Measurements from ENCODE around the gene MAP3K4. TPM values are rescaled to one million over a fixed set of nuclear protein-coding genes. Genes with fewer than 3 reads are reported as not detected.

Gene MAP3K4
- total and polyA plus RNA-seq, 8 donors: 7.3 to 598 (median 19.4) TPM

DNA sequence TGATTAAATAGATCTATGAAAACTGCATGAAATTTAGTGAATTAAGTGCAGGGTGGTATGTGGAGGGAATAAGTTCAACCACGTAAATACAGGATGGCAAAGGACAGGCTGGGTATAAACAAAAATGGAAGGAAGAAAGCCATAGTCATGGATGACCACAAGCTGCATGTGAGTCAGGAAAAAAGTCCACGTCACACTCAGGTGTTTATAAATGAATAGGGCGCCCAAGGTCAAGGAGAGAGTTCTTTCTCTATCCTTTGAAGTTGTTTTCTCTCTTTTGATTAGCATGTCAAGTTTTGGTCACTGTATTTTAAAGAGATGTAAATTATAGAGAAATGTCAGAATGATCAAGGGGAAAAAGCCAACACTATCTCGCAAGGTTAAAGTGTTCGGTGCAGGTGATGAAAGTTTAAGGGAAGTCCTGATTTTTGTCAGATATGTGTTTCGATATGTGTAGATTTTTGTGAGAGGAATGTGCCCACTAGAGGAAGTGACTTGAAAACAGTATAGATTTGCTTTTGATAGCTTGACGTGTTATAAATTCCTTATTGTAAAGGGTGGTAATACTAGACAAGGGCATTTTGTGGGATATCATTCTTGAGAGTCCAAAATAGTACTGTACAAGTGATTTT lies 58.7 kb downstream of the MAP3K4 start:
- no peaks in the 10 kb centered on the region for H3K27me3 ChIP-seq
- H3K9me3 ChIP-seq: no peaks in the 10 kb centered on the region
- 82 to 92% (median 87%) methylated on average over 7 of the region's 7 CpGs for WGBS, 5 donors
- peaks cover 0 to 5% (median 0%) of the 10 kb centered on the region in 4 donors for H3K4me1 ChIP-seq
- no peak overlapping the region for H3K4me3 ChIP-seq
- no peak for DNase-seq
- TF ChIP-seq POLR2AphosphoS5 (IDR thresholded peaks at IDR 0.05) (no peak), POLR2A (IDR thresholded peaks at IDR 0.05) (no peak), EP300 (IDR thresholded peaks at IDR 0.05) (no peak)
- TF ChIP-seq, protein P1, sequence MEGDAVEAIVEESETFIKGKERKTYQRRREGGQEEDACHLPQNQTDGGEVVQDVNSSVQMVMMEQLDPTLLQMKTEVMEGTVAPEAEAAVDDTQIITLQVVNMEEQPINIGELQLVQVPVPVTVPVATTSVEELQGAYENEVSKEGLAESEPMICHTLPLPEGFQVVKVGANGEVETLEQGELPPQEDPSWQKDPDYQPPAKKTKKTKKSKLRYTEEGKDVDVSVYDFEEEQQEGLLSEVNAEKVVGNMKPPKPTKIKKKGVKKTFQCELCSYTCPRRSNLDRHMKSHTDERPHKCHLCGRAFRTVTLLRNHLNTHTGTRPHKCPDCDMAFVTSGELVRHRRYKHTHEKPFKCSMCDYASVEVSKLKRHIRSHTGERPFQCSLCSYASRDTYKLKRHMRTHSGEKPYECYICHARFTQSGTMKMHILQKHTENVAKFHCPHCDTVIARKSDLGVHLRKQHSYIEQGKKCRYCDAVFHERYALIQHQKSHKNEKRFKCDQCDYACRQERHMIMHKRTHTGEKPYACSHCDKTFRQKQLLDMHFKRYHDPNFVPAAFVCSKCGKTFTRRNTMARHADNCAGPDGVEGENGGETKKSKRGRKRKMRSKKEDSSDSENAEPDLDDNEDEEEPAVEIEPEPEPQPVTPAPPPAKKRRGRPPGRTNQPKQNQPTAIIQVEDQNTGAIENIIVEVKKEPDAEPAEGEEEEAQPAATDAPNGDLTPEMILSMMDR (IDR thresholded peaks at IDR 0.05): no peak
- intact Hi-C loops (cut with DNase I; ENCODE audit: low total_unique reads): no loop called here
- peaks cover 0 to 26% (median 19%) of the 10 kb centered on the region in 4 donors for H3K36me3 ChIP-seq
- no peak overlapping the region for H3K27ac ChIP-seq

DNA sequence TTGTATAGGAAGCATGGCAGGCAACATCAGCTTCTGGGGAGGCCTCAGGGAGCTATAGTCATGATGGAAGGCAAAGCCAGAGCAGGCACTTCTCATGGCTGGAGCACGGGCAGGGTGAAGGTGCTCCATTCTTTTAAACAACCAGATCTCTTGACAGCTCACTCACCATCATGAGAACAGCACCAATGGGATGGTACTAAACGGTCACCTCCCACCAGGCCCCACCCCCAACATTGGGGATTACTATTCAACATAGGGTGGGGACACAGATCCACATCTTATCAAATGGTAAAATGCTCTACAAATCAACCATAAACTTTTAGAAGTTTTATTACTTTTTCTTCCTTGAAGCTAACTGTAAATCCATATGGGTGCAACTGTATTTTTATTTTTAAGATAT lies 61.5 kb downstream of the MAP3K4 start:
- 90 to 100% (median 100%) methylated on average over 2 of the region's 2 CpGs for WGBS, 5 donors
- no peaks in the 10 kb centered on the region for H3K9me3 ChIP-seq
- intact Hi-C loops (cut with DNase I; ENCODE audit: low total_unique reads): no loop called here
- no peak overlapping the region for H3K27ac ChIP-seq
- no peaks in the 10 kb centered on the region for H3K27me3 ChIP-seq
- peaks cover 0 to 26% (median 19%) of the 10 kb centered on the region in 4 donors for H3K36me3 ChIP-seq
- DNase-seq: no peak
- no peak for TF ChIP-seq POLR2A (IDR thresholded peaks at IDR 0.05)
- H3K4me1 ChIP-seq: peaks cover 0 to 5% (median 0%) of the 10 kb centered on the region in 4 donors
- no peak overlapping the region for H3K4me3 ChIP-seq

DNA sequence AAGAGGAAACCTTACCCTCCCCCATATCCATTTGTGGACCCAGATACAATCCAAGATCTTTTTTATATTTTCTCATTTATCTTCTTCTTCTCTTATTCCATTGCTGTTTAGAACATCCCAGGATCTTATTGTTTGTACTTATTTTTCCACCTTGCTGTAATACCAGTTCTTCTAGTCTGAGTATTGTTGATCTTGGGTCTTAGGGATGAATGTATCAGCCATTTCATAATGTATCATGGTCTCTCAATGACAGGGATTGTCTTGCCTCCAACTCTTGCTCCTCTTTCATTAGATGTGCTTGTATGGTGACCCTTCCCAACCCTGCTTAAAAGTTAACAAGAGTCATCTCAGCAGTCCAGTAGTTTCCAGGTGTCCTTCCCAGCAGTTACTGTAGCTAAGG lies 63.3 kb downstream of the MAP3K4 start:
- peaks cover 0 to 5% (median 0%) of the 10 kb centered on the region in 4 donors for H3K4me1 ChIP-seq
- no peak overlapping the region for H3K27ac ChIP-seq
- peaks cover 0 to 12% (median 5%) of the 10 kb centered on the region in 4 donors for H3K36me3 ChIP-seq
- H3K9me3 ChIP-seq: no peaks in the 10 kb centered on the region
- intact Hi-C loops (cut with DNase I; ENCODE audit: low total_unique reads): no loop called here
- H3K4me3 ChIP-seq: no peak overlapping the region
- TF ChIP-seq POLR2A (IDR thresholded peaks at IDR 0.05) (no peak), POLR2AphosphoS5 (IDR thresholded peaks at IDR 0.05) (no peak), EP300 (IDR thresholded peaks at IDR 0.05) (no peak)
- TF ChIP-seq, protein P1 (IDR thresholded peaks at IDR 0.05): no peak
- no peak for DNase-seq
- H3K27me3 ChIP-seq: no peaks in the 10 kb centered on the region

DNA sequence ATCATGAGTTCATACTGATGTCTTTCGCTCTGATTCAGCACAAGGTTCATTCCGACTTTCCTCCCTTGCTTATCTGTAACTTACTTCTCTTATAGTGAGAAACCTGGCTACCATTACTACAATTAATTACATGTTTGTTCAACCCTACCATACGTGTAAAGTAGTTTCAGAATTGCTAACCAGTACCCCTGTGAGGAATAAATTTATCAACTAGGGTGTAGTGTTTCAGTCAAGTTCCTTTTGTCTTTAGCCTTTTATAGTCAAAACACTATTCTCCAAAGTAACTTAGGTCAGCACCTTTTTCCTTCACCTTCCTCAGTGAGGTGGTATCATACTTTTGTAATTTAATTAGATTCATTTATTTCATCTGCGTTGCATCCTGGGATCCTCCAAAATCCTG lies 64.9 kb downstream of the MAP3K4 start:
- no peak for TF ChIP-seq POLR2AphosphoS5 (IDR thresholded peaks at IDR 0.05)
- no peak overlapping the region for H3K27ac ChIP-seq
- no peaks in the 10 kb centered on the region for H3K27me3 ChIP-seq
- DNase-seq: no peak
- H3K4me1 ChIP-seq: peaks cover 0 to 5% (median 0%) of the 10 kb centered on the region in 4 donors
- H3K9me3 ChIP-seq: no peaks in the 10 kb centered on the region
- no peak overlapping the region for H3K4me3 ChIP-seq
- WGBS, 5 donors: 83 to 91% (median 87%) methylated on average over 4 of the region's 4 CpGs
- peaks cover 0 to 4% (median 0%) of the 10 kb centered on the region in 4 donors for H3K36me3 ChIP-seq
- intact Hi-C loops (cut with DNase I; ENCODE audit: low total_unique reads): no loop called here

DNA sequence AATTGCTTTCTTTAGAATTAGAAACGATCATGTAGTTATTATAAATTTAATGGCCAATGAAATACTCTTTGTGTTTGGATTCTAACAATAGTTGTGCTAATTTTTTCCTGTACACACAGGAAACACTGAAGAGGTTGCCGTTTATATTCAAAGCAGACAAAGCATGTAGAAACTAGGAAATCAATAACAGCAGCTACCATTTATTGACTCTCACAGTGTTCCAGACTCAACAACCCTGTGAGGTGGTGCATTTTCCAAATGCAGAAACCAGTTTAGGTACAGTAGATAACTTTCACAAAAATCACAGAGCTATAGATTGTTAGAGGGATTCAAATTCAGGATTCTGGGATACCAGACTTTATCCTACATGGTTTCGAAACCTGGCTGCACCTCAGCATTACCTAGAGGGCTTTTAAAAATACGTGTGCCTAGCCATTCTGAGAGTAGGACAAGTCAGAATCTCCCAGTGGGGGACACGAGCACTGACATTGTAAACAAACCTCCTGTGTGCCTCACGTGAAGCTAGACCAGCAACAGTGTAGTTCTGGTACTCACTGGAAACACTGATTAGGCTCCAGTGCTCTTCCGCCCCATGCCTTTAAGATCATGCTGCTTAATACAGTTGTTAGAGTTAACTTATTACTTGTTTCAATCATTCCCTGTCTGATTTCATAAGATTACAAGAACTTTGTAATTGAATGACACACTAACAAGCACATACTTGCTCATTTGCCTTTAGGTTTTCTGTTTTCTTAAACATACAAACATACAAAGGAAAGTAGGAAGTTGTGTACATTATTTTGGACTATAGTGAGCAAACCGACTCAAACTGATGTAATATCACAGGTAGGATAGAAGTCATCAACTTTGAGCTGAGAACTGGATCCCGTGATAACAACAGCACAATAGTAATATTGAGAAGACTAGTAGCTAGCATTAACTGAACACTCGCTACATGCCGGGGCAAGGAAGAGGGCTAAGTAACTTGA lies 65.8 kb downstream of the MAP3K4 start:
- 67 to 80% (median 71%) methylated on average over 11 of the region's 11 CpGs for WGBS, 5 donors
- no peak overlapping the region for H3K4me3 ChIP-seq
- H3K27me3 ChIP-seq: no peaks in the 10 kb centered on the region
- no peak overlapping the region for H3K27ac ChIP-seq
- DNase-seq: no peak
- intact Hi-C loops (cut with DNase I; ENCODE audit: low total_unique reads): no loop called here
- H3K36me3 ChIP-seq: no peaks in the 10 kb centered on the region
- H3K4me1 ChIP-seq: peaks cover 0 to 5% (median 0%) of the 10 kb centered on the region in 4 donors
- TF ChIP-seq POLR2A (IDR thresholded peaks at IDR 0.05) (no peak), POLR2AphosphoS5 (IDR thresholded peaks at IDR 0.05) (no peak), EP300 (IDR thresholded peaks at IDR 0.05) (no peak)
- TF ChIP-seq, protein P1 (IDR thresholded peaks at IDR 0.05): no peak
- H3K9me3 ChIP-seq: no peaks in the 10 kb centered on the region

Data from stomach (tissue), 9 donors.